ENCODE data around the gene IQCN. TPM values are rescaled to one million over a fixed set of nuclear protein-coding genes. Genes with fewer than 3 reads are reported as not detected.

IQCN gene
- total RNA-seq, 1 experiment from 2014 or later, result 0.61 TPM

- TF ChIP-seq FOXP1 (CRISPR knock-in tag; IDR thresholded peaks at IDR 0.05; ENCODE audit: borderline replicate concordance), result no peak
- peak; percentile 53 for TF ChIP-seq ZNF423 (CRISPR knock-in tag; IDR thresholded peaks at IDR 0.05)
- Mint-ChIP-seq H3K36me3 (no peaks in the 10 kb centered on the region), H3K27ac (no peak overlapping the region), H3K9me3 (no peaks in the 10 kb centered on the region), H3K4me3 (no peak overlapping the region), H3K4me1 (peaks cover 35% of the 10 kb centered on the region), H3K27me3 (ENCODE audit: low read depth) (peaks cover 32% of the 10 kb centered on the region)
- ATAC-seq, result no peak
- ChIA-PET CTCF (interaction anchor here (4.1 to 4.6 kb wide), 4 partner anchors 9 to 50 kb away, joined by 42 to 100 read pairs (median 67); partner anchors contain the start of genes JUND and RAB3A), POLR2A (interaction anchor here (0.6 kb wide), 1 partner anchor 47 kb away, joined by 3 read pairs; no protein-coding TSS in a partner anchor)
- DNase-seq (ENCODE audit: low spot score), result no peak
Observed at GRCh38 chr19:18229915-18230314, 44.3 kb downstream of the IQCN start.

- DNase-seq (ENCODE audit: low spot score), result no peak
- TF ChIP-seq ESRRA (CRISPR knock-in tag; IDR thresholded peaks at IDR 0.05; ENCODE audit: borderline replicate concordance) (no peak), CBFB (CRISPR knock-in tag; IDR thresholded peaks at IDR 0.05; ENCODE audit: low read depth) (no peak), GTF2I (CRISPR knock-in tag; conservative IDR thresholded peaks at IDR 0.05) (peak; percentile 98), NR1H2 (CRISPR knock-in tag; IDR thresholded peaks at IDR 0.05) (no peak), ZNF281 (CRISPR knock-in tag; IDR thresholded peaks at IDR 0.05) (no peak), IRF2 (CRISPR knock-in tag; IDR thresholded peaks at IDR 0.05; ENCODE audit: borderline replicate concordance, low read depth) (no peak), ZNF232 (CRISPR knock-in tag; IDR thresholded peaks at IDR 0.05) (no peak), ERG (CRISPR knock-in tag; IDR thresholded peaks at IDR 0.05) (no peak), HMGXB4 (CRISPR knock-in tag; IDR thresholded peaks at IDR 0.05) (no peak), JUN (CRISPR knock-in tag; IDR thresholded peaks at IDR 0.05) (no peak), CREB1 (CRISPR knock-in tag; IDR thresholded peaks at IDR 0.05) (no peak), TEAD1 (CRISPR knock-in tag; IDR thresholded peaks at IDR 0.05) (no peak), ZNF423 (CRISPR knock-in tag; IDR thresholded peaks at IDR 0.05) (peak; percentile 18; the same call in 1 of the 2 replicates), FOXJ3 (CRISPR knock-in tag; IDR thresholded peaks at IDR 0.05; ENCODE audit: borderline replicate concordance) (no peak), ZNF121 (CRISPR knock-in tag; IDR thresholded peaks at IDR 0.05) (no peak), ZNF532 (CRISPR knock-in tag; IDR thresholded peaks at IDR 0.05; ENCODE audit: borderline replicate concordance) (0 out of 2 replicates have a peak, but pooled peaks have one; percentile 19), ATF3 (CRISPR knock-in tag; conservative IDR thresholded peaks at IDR 0.05) (no peak), NFE2L1 (CRISPR knock-in tag; IDR thresholded peaks at IDR 0.05) (no peak), HMGA2 (CRISPR knock-in tag; IDR thresholded peaks at IDR 0.05) (no peak), MLX (CRISPR knock-in tag; IDR thresholded peaks at IDR 0.05) (no peak), E2F1 (CRISPR knock-in tag; IDR thresholded peaks at IDR 0.05) (no peak), GABPB1 (CRISPR knock-in tag; IDR thresholded peaks at IDR 0.05) (no peak), CREM (CRISPR knock-in tag; IDR thresholded peaks at IDR 0.05) (no peak), MYBL2 (CRISPR knock-in tag; IDR thresholded peaks at IDR 0.05) (no peak)
Observed at GRCh38 chr19:18229474-18229873, 44.8 kb downstream of the IQCN start.

More at GRCh38 chr19:18229474-18229873, 44.8 kb downstream of the IQCN start:
- Mint-ChIP-seq H3K4me1 (peaks cover 38% of the 10 kb centered on the region), H3K36me3 (no peaks in the 10 kb centered on the region), H3K27me3 (ENCODE audit: low read depth) (peaks cover 36% of the 10 kb centered on the region), H3K9me3 (no peaks in the 10 kb centered on the region), H3K27ac (no peak overlapping the region), H3K4me3 (no peak overlapping the region)
- CTCF ChIA-PET, result no interaction called here
- ATAC-seq, result no peak
- POLR2A ChIA-PET, result no interaction called here

Measured in WTC11 (cell line).